SIG-M5 treated with dmso at 0.1 percent for 504 hours (cell line): Measurements from ENCODE around the gene PROCA1.
A peak's percentile ranks its signal among the peaks of the same experiment; 100 is the strongest.
"Not testable (repeated sequence)": the region's sequence is repeated elsewhere in the genome, so short reads cannot be mapped to it uniquely, and the experiment has no call there.

Source experiments
- DNase-seq: peaks from one replicate; lab custom pipeline; 2025; ENCODE audit not compliant: unreplicated experiment; lab: John Stamatoyannopoulos, UW

The PROCA1 gene

DNA sequence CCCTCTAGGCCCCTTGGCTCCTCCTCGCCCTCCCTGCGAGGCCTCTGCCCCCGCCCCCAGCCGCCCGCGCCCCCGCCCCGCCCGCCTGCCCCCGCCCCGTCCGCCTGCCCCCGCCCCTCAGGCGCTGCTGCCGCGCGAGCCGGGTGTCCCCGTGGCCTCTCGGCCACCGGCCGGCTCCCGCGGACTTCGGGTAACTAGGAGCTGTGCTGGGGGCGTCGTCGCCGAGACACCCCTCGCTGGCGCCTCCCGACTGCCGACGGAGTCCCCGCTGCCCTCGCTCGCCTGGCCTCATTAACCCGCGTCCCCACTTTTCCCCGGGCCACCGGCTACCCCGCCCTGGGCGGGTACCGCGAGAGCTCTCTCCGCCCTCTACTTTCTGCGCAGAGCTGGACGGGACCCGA lies 14.5 kb upstream of the PROCA1 start, which contains the start of gene TLCD1:
Gene TLCD1 (minus strand): TSS at position 8 of the 401 bp plus-strand sequence. CDS start 136 bp downstream, outside the sequence.
- peak; percentile 79 for DNase-seq

- peak; percentile 82 for DNase-seq
Observed at GRCh38 chr17:28725660-28726225, 14.1 kb upstream of the PROCA1 start.

DNA sequence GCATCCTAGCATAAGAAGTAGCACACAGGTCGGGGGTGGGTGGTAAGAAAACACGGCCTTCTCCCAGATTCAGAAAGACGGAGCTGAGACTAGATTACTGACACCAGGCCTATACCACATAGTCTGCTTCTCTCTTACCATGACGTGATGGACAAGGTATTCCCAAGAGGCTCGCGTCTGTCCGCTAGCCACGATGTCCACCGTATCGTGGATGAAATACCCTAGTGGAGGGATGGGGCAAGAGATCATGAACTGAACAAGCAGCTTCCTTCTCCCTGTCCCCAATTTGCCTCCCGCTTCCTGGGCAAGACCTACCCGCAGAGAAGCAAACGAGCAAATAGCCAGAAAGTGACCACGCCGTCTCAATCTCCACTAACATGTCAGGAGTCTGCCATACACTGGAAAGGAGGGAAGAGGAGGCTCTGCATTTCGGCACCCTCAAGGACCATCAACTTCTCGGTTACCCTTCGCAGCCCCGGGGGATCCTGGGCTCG lies 13.5 kb upstream of the PROCA1 start:
- DNase-seq = peak; percentile 87

DNA sequence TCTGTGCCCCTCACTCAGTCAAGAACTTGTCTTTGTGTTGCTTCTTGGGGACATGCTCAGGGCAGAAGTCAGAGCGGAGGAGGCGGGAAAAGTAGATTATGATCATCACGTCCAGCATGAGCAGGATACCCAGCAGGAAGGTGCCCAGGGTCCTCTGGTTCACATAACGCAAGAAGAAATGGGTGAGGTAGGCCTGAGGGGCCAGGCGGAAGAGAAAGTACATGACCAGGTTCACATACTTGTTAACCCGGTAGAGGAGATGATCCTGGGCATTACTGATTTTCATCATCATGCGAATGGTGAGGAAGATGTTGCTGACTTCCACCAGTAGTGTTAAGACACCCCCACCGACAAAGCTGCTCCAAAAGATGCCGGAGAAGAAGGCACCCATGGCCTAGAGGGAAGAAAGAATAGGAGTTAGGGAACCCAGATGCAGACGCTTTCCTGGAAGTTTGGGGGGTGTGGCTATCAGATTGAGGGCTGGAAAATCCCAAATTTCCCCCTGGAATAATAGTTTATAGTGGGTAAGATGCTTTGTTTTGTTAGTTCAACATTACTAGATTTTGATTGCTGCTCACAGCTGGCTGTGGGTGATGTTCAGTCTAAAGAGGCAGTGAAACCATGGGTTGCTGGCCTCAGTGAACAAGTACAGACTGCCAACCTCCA lies 12.9 kb upstream of the PROCA1 start:
- DNase-seq = no peak

- not testable (repeated sequence) for DNase-seq
Observed at GRCh38 chr17:28723836-28724499, 12.3 kb upstream of the PROCA1 start.

GRCh38 chr17:28723159-28723835 lies 11.6 kb upstream of the PROCA1 start:
- no peak for DNase-seq

DNA sequence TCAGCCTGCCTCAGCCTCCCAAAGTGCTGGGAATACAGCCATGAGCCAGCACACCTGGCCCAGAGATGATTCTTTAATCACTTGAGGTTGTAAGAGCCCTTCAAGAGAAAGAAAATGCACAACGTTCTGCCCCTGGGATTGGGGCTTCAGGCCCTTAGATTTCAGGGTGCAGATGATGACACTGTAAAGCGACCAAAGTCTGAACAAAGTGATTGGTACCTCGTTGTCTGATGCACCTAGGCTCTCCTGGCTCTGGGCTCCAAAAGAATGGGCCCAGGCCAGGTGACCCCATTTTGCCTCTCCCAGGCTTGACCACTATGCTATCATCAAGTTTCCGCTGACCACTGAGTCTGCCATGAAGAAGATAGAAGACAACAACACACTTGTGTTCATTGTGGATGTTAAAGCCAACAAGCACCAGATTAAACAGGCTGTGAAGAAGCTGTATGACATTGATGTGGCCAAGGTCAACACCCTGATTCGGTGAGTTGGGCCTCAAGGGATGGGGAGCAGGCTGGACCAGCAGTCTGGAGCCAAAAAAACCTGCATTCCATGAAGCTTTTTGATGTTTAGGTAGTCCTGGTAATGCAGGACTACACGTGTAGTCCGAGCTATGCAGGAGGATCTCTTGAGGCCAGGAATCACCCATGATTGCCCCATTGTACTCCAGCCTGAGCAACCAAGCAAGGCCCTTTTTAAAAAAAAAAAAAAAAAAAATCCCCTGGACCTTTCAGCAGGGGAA lies 10.9 kb upstream of the PROCA1 start:
- no peak for DNase-seq

- not testable (repeated sequence) for DNase-seq
Observed at GRCh38 chr17:28720997-28721329, 9.3 kb upstream of the PROCA1 start.

GRCh38 chr17:28720247-28720996 lies 8.7 kb upstream of the PROCA1 start:
- no peak for DNase-seq

GRCh38 chr17:28719021-28719433 lies 7.3 kb upstream of the PROCA1 start:
- no peak for DNase-seq

- no peak for DNase-seq
Observed at GRCh38 chr17:28718333-28719020, 6.8 kb upstream of the PROCA1 start.

- DNase-seq = peak; percentile 23
Observed at GRCh38 chr17:28717578-28718332, 6.1 kb upstream of the PROCA1 start, which contains the start of gene RAB34. Gene RAB34 (minus strand): TSS chr17:28717868. CDS start chr17:28717266, 602 bp downstream.

DNA sequence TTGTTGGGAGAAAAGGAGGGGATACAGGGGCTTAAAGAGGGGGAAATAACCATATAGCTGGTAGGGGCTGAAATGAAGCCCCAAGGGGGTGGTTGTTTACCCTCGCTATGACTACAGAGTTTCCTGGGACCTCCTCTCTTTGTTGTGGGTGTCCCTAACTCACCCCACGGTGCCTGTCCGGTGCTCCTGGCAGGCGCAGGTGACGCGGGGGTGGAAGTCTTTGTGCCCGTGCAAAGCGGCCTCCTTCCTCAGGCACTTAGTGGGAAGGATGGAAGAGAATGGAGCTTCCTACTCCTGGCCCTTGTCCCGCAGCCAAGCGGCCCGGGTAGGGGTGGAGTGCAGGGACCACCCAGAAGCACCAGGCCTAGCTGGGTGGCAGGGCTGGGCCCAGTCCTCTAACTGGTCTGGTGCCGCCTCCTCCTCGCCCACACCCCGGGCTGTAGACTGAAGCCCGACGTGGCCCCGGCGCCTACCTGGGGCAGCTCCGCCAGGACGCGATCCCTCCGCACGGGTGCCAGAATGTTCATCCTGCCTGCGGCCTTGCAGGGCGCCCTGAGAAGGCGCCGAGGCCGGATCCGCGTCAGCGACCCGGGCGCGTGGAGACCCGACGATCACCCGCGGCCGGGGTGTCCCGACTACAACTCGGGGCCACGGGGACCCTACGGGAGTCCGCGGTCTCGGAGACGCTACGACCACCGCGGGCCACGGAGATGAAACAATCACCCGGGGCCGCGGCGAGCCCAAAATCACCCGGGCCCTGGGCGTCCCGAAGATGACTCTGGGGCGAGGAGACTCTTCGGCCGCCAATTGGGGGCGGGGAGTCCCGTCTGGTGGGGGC lies 5.3 kb upstream of the PROCA1 start:
- DNase-seq = no peak

- DNase-seq = no peak
Observed at GRCh38 chr17:28715217-28715616, 3.5 kb upstream of the PROCA1 start.

DNA sequence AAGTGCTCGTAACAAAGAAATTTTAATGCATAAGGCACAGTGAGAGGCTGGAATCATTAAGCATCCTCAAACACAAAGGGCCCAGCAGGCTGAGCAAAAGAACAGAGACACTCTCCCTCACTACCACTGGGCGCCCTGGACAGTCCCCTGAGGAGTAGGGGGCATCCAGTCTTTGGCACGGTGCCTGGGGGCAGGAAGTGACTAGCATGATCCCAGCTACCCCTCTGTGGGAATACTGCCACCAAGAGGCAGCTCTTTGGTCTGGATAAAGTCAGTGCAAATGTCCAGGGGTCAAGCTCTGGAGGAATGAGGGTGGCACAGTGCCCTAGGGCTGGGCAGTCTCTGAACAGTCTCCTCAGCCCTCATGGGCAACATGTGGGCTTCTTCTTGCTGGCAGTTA lies 2.6 kb upstream of the PROCA1 start:
- no peak for DNase-seq

GRCh38 chr17:28712705-28713415 lies 1.2 kb upstream of the PROCA1 start:
- no peak for DNase-seq

DNA sequence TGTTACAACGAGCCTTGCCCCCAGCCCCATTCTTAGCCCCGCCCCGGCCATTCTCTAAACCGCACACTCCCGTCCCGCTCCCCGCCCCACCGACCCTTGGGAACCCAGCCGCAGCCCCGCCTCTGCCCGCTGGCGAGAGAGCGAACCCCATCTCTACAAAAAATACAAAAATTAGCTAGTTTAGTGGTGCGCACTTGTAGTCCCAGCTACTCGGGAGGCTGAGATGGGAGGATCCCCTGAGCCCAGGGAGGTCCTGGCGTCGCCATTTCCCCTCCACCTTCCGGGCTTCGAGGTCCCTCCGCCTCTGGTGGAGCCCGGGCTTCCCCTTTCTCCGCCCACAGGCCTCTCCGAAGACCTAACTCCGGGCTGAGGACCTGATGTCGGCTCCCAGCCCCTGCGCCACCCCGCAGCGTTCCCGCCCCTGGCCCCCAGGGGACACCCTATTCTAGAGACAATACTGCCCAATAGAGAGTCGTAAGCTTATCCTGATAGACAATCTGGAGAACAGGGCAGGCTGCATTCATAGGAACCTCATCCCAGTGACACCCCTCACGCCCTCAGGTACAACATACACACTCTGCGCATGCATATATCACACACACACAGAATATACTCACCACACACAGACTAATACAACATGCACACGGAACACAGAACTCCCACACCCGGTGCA lies 480 bp upstream of the PROCA1 start:
- peak; percentile 78 for DNase-seq
